SK-N-SH (cell line): ENCODE measurements around the gene SLC7A6OS. TPM values are rescaled to one million over a fixed set of nuclear protein-coding genes. Genes with fewer than 3 reads are reported as not detected.

Experiments used
- CTCF ChIA-PET: fragments of 300-600, 350-600 bp; formaldehyde crosslinking; extraction: SDS; loops from one replicate; lab custom pipeline; 2021; lab: Yijun Ruan, JAX
- POLR2A ChIA-PET: fragments of 350-600 bp; sonication (Branson Sonifier 250); formaldehyde crosslinking; extraction: SDS; loops from one replicate; lab custom pipeline; 2020; ENCODE audit warnings: antibody characterized with exemption, inconsistent platforms; lab: Yijun Ruan, JAX
- DNase-seq: peaks from one replicate; pipeline ENCODE4 v3.0.0; 2012
- H2AFZ ChIP-seq: fragments of 200-600 bp; sonication (generic); 2 replicates; pipeline ENCODE4 v1.8.1; 2016; ENCODE audit warnings: antibody characterized with exemption, mild to moderate bottlenecking, low read depth
- H3F3A ChIP-seq: fragments of 200-600 bp; sonication (generic); replicated peaks from 2 replicates; pipeline ENCODE3; 2016; ENCODE audit warnings: antibody characterized with exemption, mild to moderate bottlenecking; ENCODE audit not compliant: insufficient read depth
- H3K27ac ChIP-seq, 2 experiments: fragments of 200-500 bp in 1 of 2; fragments of 200-600 bp in 1 of 2; sonication (Bioruptor generic) in 1 of 2; sonication (generic), shearing (Covaris generic) in 1 of 2; 2 replicates each; pipeline versions ENCODE4 v1.5.1 to v1.6.1; 2014 to 2016; ENCODE audit warnings: low read depth in 2 of 2, inconsistent platforms in 1 of 2, low read length in 1 of 2, mild to moderate bottlenecking in 1 of 2, mixed read lengths in 1 of 2
- H3K27me3 ChIP-seq: fragments of 200-600 bp; sonication (generic), shearing (Covaris generic); 2 replicates; pipeline ENCODE4 v1.6.1; 2016; ENCODE audit warnings: mixed run types; ENCODE audit not compliant: insufficient read depth
- H3K36me3 ChIP-seq, 2 experiments: fragments of 200-500 bp in 1 of 2; fragments of 200-600 bp in 1 of 2; sonication (Bioruptor generic) in 1 of 2; sonication (generic) in 1 of 2; replicated peaks in 1 of 2; 2 replicates each; pipeline versions ENCODE3 to v1.5.1; 2014 to 2016; ENCODE audit warnings: low read length in 1 of 2, mild to moderate bottlenecking in 1 of 2; ENCODE audit not compliant: insufficient read depth in 2 of 2, control insufficient read depth in 1 of 2
- H3K4me1 ChIP-seq, 2 experiments: fragments of 200-500 bp in 1 of 2; fragments of 200-600 bp in 1 of 2; sonication (Bioruptor generic) in 1 of 2; sonication (generic), shearing (Covaris generic) in 1 of 2; 2 replicates each; pipeline versions ENCODE4 v1.5.1 to v1.6.1; 2014 to 2016; ENCODE audit warnings: low read depth in 1 of 2, low read length in 1 of 2, mixed run types in 1 of 2; ENCODE audit not compliant: insufficient read depth in 2 of 2, control insufficient read depth in 1 of 2
- H3K4me2 ChIP-seq: fragments of 200-600 bp; sonication (generic), shearing (Covaris generic); 2 replicates; pipeline ENCODE4 v1.6.1; 2017; ENCODE audit warnings: mixed run types
- H3K4me3 ChIP-seq, 2 experiments: fragments of 200-500 bp in 1 of 2; fragments of 200-600 bp in 1 of 2; sonication (Bioruptor generic) in 1 of 2; sonication (generic), shearing (Covaris generic) in 1 of 2; 2 replicates each; pipeline versions ENCODE4 v1.5.1 to v1.8.1; 2014 to 2016; ENCODE audit warnings: low read depth in 2 of 2, inconsistent platforms in 1 of 2, low read length in 1 of 2, mild to moderate bottlenecking in 1 of 2, mixed read lengths in 1 of 2, moderate library complexity in 1 of 2
- H3K79me2 ChIP-seq: fragments of 200-600 bp; sonication (generic); 2 replicates; pipeline ENCODE4 v1.8.1; 2017; ENCODE audit warnings: mild to moderate bottlenecking; ENCODE audit not compliant: insufficient read depth
- H3K9ac ChIP-seq: fragments of 200-600 bp; sonication (generic); 2 replicates; pipeline ENCODE4 v1.6.1; 2017; ENCODE audit warnings: mixed run types
- H3K9me2 ChIP-seq: fragments of 200-600 bp; sonication (generic); 2 replicates; pipeline ENCODE4 v1.6.1; 2017; ENCODE audit warnings: mixed run types
- H3K9me3 ChIP-seq: fragments of 200-600 bp; sonication (generic); 2 replicates; pipeline ENCODE4 v1.6.1; 2017; ENCODE audit warnings: mixed run types, mild to moderate bottlenecking, moderate library complexity
- H4K20me1 ChIP-seq: fragments of 200-600 bp; sonication (generic); 2 replicates; pipeline ENCODE4 v1.6.1; 2017; ENCODE audit warnings: mild to moderate bottlenecking, mixed run types; ENCODE audit not compliant: insufficient read depth
- ELF1 ChIP-seq: IDR thresholded peaks from 2 replicates; pipeline ENCODE4 v1.4.0; 2012
- EZH2phosphoT487 ChIP-seq: fragments of 200-600 bp; sonication (generic); IDR thresholded peaks from 2 replicates; pipeline ENCODE4 v1.6.1; 2017; ENCODE audit warnings: low read depth, mixed run types, mild to moderate bottlenecking, antibody characterized with exemption, moderate library complexity, borderline replicate concordance
- FOXJ3 ChIP-seq: sonication (generic); formaldehyde crosslinking; IDR thresholded peaks from 2 replicates; pipeline ENCODE4 v1.5.1; 2020; ENCODE audit warnings: mild to moderate bottlenecking, missing genetic modification reagents
- JUND ChIP-seq: IDR thresholded peaks from 2 replicates; pipeline ENCODE4 v1.4.0; 2012
- NRF1 ChIP-seq: IDR thresholded peaks from 2 replicates; pipeline ENCODE4 v1.6.1; 2012; ENCODE audit warnings: low read depth, mild to moderate bottlenecking, low read length
- SMC3 ChIP-seq: IDR thresholded peaks from 2 replicates; pipeline ENCODE4 v1.6.1; 2012; ENCODE audit warnings: low read depth, low read length, improper control_type of control experiment
- TCF12 ChIP-seq: IDR thresholded peaks from 2 replicates; pipeline ENCODE4 v1.4.0; 2012
- TEAD4 ChIP-seq: IDR thresholded peaks from 2 replicates; pipeline ENCODE4 v1.4.0; 2012; ENCODE audit warnings: mild to moderate bottlenecking, borderline replicate concordance; ENCODE audit not compliant: insufficient read depth
- YY1 ChIP-seq: IDR thresholded peaks from 2 replicates; pipeline ENCODE4 v1.4.0; 2012; ENCODE audit warnings: low read depth, mild to moderate bottlenecking
- WGBS: methylation state at CpG from one replicate; pipeline ENCODE4 v1.1.6; 2017; ENCODE audit warnings: low lambda C conversion rate; 5-methylcytosine and 5-hydroxymethylcytosine counted together
- polyA plus RNA-seq, 3 experiments: library from polyadenylated mRNA; depleted of rRNA; stranded (reverse); fragments of >200 nt; gene quantifications; 2 replicates each; pipeline ENCODE4 v1.2.3, GENCODE V29; 2012
- TF ChIP-seq, protein P1 (sequence below): IDR thresholded peaks from 2 replicates; pipeline ENCODE4; 2012
- TF ChIP-seq, protein P2 (sequence below): fragments of 200-600 bp; sonication (generic); IDR thresholded peaks from 2 replicates; pipeline ENCODE4 v1.6.1; 2017; ENCODE audit warnings: antibody characterized with exemption, mild to moderate bottlenecking, moderate library complexity
- TF ChIP-seq, protein P3 (sequence below): IDR thresholded peaks from 2 replicates; pipeline ENCODE4 v1.4.0; 2012; ENCODE audit warnings: low read depth
- TF ChIP-seq, protein P4 (sequence below): fragments of 150-350 bp; IDR thresholded peaks from 2 replicates; pipeline ENCODE4 v1.6.1; 2017; ENCODE audit warnings: antibody characterized with exemption, low read length, low read depth, borderline replicate concordance
- TF ChIP-seq, protein P5 (sequence below): fragments of 150-350 bp; IDR thresholded peaks from 2 replicates; pipeline ENCODE4 v1.6.1; 2016; ENCODE audit warnings: mild to moderate bottlenecking, low read depth, low read length

Gene SLC7A6OS
- polyA plus RNA-seq, 1 of the 3 experiments (the other 2 are of a cell fraction) = 6.6 TPM

DNA sequence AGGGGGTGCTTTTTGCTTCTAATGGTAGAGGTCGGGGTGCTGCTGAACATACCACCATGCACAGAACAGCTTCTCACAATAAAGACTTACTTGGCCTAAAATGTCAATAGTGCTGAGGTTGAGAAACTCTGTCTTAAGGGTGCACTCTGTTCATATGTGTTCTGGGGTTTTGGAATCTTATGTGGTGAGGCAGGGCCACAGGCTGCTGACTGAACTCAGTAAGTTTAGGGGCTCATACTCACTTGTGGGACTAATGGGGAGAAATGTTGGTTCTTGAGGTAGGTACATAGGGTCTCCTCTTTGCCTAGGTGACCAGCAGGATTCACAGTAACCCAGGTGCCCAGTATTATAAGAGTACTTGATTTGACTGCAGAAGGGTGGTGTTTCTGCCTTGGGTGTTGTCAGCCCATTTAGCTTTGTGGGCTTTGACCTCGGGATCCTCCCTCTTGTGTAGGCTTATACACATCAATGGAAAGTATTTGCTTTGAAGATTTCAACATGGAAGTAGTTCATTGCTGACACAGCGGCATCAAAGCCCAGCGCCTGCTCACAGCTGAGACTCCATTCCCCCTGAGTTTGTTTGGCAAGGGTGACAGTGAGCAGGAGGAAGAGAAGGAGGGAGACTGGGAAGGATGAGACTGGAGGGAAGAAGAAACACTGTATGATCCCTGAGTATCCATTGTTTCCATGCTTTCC is 29.2 kb downstream of the SLC7A6OS start:
- DNase-seq = no peak
- Histone ChIP-seq H4K20me1 (peaks cover 3% of the 10 kb centered on the region; the same call in 1 of the 2 replicates), H3K79me2 (peaks cover 41% of the 10 kb centered on the region; the same call in 1 of the 2 replicates), H3K9ac (no peak overlapping the region), H3K4me1 (no peaks in the 10 kb centered on the region), H3K27me3 (no peaks in the 10 kb centered on the region), H3K9me3 (no peaks in the 10 kb centered on the region), H3K27ac (no peak overlapping the region), H3K4me3 (no peak overlapping the region), H3K4me2 (no peak overlapping the region), H3K36me3 (peaks cover 6 to 7% of the 10 kb centered on the region in 2 experiments), H3K9me2 (no peaks in the 10 kb centered on the region), H2AFZ (no peak overlapping the region), H3F3A (no peaks in the 10 kb centered on the region)
- 98% methylated on average over 4 of the region's 4 CpGs for WGBS
- TF ChIP-seq EZH2phosphoT487 = no peak
- TF ChIP-seq SMC3 = no peak
- TF ChIP-seq, protein P1, sequence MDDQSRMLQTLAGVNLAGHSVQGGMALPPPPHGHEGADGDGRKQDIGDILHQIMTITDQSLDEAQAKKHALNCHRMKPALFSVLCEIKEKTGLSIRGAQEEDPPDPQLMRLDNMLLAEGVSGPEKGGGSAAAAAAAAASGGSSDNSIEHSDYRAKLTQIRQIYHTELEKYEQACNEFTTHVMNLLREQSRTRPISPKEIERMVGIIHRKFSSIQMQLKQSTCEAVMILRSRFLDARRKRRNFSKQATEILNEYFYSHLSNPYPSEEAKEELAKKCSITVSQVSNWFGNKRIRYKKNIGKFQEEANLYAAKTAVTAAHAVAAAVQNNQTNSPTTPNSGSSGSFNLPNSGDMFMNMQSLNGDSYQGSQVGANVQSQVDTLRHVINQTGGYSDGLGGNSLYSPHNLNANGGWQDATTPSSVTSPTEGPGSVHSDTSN = no peak
- TF ChIP-seq, protein P2, sequence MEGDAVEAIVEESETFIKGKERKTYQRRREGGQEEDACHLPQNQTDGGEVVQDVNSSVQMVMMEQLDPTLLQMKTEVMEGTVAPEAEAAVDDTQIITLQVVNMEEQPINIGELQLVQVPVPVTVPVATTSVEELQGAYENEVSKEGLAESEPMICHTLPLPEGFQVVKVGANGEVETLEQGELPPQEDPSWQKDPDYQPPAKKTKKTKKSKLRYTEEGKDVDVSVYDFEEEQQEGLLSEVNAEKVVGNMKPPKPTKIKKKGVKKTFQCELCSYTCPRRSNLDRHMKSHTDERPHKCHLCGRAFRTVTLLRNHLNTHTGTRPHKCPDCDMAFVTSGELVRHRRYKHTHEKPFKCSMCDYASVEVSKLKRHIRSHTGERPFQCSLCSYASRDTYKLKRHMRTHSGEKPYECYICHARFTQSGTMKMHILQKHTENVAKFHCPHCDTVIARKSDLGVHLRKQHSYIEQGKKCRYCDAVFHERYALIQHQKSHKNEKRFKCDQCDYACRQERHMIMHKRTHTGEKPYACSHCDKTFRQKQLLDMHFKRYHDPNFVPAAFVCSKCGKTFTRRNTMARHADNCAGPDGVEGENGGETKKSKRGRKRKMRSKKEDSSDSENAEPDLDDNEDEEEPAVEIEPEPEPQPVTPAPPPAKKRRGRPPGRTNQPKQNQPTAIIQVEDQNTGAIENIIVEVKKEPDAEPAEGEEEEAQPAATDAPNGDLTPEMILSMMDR = no peak
- TF ChIP-seq TEAD4 = no peak
- no peak for TF ChIP-seq TCF12
- TF ChIP-seq ELF1 = no peak
- TF ChIP-seq, protein P3, sequence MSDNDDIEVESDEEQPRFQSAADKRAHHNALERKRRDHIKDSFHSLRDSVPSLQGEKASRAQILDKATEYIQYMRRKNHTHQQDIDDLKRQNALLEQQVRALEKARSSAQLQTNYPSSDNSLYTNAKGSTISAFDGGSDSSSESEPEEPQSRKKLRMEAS = no peak
- TF ChIP-seq, protein P4, sequence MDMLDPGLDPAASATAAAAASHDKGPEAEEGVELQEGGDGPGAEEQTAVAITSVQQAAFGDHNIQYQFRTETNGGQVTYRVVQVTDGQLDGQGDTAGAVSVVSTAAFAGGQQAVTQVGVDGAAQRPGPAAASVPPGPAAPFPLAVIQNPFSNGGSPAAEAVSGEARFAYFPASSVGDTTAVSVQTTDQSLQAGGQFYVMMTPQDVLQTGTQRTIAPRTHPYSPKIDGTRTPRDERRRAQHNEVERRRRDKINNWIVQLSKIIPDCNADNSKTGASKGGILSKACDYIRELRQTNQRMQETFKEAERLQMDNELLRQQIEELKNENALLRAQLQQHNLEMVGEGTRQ = no peak
- no peak for TF ChIP-seq JUND
- TF ChIP-seq, protein P5, sequence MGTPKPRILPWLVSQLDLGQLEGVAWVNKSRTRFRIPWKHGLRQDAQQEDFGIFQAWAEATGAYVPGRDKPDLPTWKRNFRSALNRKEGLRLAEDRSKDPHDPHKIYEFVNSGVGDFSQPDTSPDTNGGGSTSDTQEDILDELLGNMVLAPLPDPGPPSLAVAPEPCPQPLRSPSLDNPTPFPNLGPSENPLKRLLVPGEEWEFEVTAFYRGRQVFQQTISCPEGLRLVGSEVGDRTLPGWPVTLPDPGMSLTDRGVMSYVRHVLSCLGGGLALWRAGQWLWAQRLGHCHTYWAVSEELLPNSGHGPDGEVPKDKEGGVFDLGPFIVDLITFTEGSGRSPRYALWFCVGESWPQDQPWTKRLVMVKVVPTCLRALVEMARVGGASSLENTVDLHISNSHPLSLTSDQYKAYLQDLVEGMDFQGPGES = no peak
- no peak for TF ChIP-seq NRF1
- no peak for TF ChIP-seq FOXJ3 (CRISPR knock-in tag)
- no peak for TF ChIP-seq YY1
- ChIA-PET CTCF (interaction anchor here (2.8 to 4.0 kb wide), 2 partner anchors 17 to 20 kb away, joined by 14 to 15 read pairs; partner anchors contain the start of gene SLC7A6), POLR2A (no interaction called here)
